HUES6 (cell line): ENCODE results near the gene GGACT.

Source experiments
- H3K27ac ChIP-seq: 2 replicates; pipeline ENCODE4 v1.7.0; 2013; ENCODE audit warnings: low read depth, mild to moderate bottlenecking, low read length, inconsistent platforms
- H3K27me3 ChIP-seq: 2 replicates; pipeline ENCODE4 v1.6.1; 2013; ENCODE audit warnings: low read length; ENCODE audit not compliant: control insufficient read depth, insufficient read depth
- H3K36me3 ChIP-seq: 2 replicates; pipeline ENCODE4 v1.6.1; 2013; ENCODE audit warnings: low read length; ENCODE audit not compliant: control insufficient read depth, insufficient read depth
- H3K4me1 ChIP-seq: 2 replicates; pipeline ENCODE4 v1.6.1; 2013; ENCODE audit warnings: low read length; ENCODE audit not compliant: control insufficient read depth, insufficient read depth
- H3K4me3 ChIP-seq: 2 replicates; pipeline ENCODE4 v1.5.1; 2013; ENCODE audit warnings: low read depth, low read length
- H3K9ac ChIP-seq: one replicate; pipeline ENCODE4 v1.6.1; 2013; ENCODE audit warnings: mild to moderate bottlenecking, low read length
- H3K9me3 ChIP-seq: 2 replicates; pipeline ENCODE4 v1.6.1; 2013; ENCODE audit warnings: low read depth, low read length; ENCODE audit not compliant: control insufficient read depth, insufficient read depth

The GGACT gene

GRCh38 chr13:100573121-100573520 is 15.5 kb downstream of the GGACT start:
- H3K27me3 ChIP-seq, result no peaks in the 10 kb centered on the region
- no peak overlapping the region for H3K9ac ChIP-seq

DNA sequence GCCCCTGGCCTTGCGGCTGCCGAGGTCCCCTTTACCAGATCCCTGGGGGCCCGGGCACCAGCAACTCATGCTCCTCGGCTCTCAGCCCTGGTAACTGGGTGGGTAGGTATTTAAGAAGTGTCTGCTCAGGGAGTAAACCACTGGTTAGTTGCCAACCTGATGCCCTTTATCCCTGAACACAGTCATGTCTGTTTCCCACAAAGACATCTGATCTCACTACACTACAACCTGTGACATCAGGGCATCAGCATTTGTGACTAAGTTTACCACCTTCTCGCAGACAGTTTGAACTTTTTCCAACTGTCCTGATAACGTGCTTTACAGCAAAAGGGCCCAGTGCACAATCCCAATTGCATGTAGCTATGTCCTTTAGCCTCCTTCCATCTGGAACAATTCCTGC is 22.0 kb downstream of the GGACT start:
- Histone ChIP-seq H3K27ac (no peak overlapping the region), H3K27me3 (no peaks in the 10 kb centered on the region), H3K9ac (no peak overlapping the region), H3K9me3 (peaks cover 23% of the 10 kb centered on the region), H3K4me3 (no peak overlapping the region), H3K36me3 (0 out of 2 replicates have a peak, but pooled peaks cover 3% of the 10 kb centered on the region), H3K4me1 (no peaks in the 10 kb centered on the region)

More at GRCh38 chr13:100573121-100573520, 15.5 kb downstream of the GGACT start:
- Histone ChIP-seq H3K4me3 (no peak overlapping the region), H3K4me1 (no peaks in the 10 kb centered on the region), H3K36me3 (no peaks in the 10 kb centered on the region), H3K9me3 (peaks cover 13% of the 10 kb centered on the region), H3K27ac (no peak overlapping the region)

DNA sequence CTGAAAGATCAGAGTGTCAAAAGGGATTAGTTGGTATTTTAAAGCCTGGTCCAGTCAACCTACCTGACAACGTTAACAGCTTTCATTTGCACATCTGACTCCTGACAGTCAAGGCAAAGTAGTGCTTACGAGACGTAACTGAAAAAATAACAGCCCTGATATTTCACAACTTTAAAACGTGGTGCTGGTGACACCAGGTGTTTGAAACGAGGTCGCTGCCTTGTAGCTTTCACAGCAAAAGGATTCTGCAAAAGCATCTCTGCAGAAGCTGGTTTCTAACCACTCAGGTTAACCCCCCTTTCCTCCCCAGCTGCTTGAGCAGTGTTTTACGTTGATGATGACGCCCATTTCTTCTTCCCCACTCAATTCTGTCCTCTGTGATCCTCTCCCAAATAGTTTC is 23.3 kb downstream of the GGACT start:
- Histone ChIP-seq H3K4me3 (no peak overlapping the region), H3K36me3 (0 out of 2 replicates have a peak, but pooled peaks cover 3% of the 10 kb centered on the region), H3K9me3 (peaks cover 23% of the 10 kb centered on the region), H3K9ac (no peak overlapping the region), H3K27ac (no peak overlapping the region), H3K27me3 (no peaks in the 10 kb centered on the region), H3K4me1 (no peaks in the 10 kb centered on the region)

DNA sequence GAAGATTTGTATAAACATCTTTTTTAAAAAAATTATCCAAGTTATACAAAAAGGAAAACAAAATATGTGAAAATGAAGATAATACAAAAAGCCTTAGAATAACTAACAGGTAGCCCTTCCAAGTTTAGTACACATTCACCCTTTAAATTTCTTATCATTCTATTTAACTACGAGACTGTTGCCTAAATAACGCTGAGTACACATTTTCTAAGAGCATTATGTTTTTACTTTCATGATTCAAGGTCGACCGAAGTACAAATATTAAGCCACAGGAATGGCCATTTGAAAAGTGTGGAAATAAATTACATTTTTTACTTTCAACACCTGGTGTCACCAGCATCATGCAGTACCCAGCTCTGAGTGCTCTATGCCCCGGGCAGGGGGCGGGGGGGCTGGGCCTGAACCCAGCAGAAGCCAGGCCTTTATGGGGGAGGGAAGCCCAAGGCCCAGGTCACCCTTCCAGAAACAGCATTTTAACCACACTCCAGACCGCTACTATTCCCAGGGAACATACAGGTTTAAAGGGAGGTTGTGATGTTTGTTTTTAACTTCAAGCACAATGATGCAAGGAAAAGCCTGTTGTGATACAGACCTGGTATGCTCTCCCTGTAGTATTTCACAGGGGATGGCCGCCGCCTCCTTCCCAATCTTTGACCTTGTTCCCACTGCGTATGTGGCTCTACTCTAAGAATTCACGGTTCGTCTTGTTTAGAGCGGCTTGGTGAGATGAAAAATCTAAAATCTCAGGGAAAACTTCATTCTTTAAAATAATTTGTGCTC is 24.0 kb downstream of the GGACT start:
- no peak overlapping the region for H3K9ac ChIP-seq
- H3K4me3 ChIP-seq, result no peak overlapping the region
- no peak overlapping the region for H3K27ac ChIP-seq
- no peaks in the 10 kb centered on the region for H3K4me1 ChIP-seq
- H3K9me3 ChIP-seq, result peaks cover 23% of the 10 kb centered on the region
- no peaks in the 10 kb centered on the region for H3K27me3 ChIP-seq
- H3K36me3 ChIP-seq, result 0 out of 2 replicates have a peak, but pooled peaks cover 3% of the 10 kb centered on the region

DNA sequence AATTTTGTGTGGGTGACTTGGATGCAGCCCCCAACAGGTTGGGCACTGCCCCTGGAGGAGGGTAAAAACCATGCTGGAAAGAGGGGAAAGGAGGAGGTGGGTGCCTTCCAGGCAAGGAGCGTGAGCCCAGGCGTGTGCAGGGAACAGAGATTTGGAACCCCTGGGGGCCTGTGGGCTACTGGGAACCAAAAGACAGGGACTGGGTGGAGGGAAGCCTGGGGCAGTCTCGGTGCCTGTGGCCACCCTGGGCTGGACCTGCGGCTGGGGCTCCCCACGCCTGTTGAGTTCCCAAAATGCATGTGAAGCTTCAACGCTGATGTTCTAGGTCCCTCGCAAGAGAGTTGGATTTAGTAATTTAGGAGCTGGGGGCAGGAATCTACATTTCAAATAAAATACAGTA is 24.8 kb downstream of the GGACT start:
- Histone ChIP-seq H3K36me3 (0 out of 2 replicates have a peak, but pooled peaks cover 3% of the 10 kb centered on the region), H3K27me3 (no peaks in the 10 kb centered on the region), H3K4me3 (no peak overlapping the region), H3K4me1 (no peaks in the 10 kb centered on the region), H3K9ac (no peak overlapping the region), H3K9me3 (peaks cover 16% of the 10 kb centered on the region), H3K27ac (no peak overlapping the region)

DNA sequence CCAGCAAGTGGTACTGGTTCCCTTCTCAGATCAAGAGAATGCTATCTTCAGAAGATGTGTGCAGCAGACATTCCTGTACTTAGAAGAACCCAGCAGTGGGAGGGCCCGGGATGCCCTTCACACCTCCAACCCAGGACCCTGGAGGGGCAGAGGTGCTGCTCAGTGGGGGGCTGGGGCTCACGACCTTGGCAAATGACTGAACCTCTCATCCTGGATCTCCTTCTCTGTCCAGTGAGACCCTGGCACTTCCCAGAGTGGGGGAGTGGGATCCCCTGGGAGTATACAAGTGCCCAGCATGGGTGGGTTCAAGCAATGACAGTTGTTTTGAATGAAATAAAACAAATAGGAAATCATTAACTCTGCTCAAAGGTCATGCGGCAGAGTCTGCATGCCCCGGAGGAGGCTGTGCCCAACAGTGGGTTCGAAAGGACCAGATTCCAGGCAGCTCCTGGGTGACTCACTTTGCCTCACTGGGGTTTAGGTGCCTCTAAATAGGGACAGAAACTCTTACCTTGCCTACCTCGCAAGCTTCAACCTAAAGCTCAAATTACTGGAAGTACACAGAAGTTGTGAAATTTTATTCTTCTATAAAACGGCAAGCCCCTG is 26.9 kb downstream of the GGACT start:
- H3K9ac ChIP-seq, result no peak overlapping the region
- H3K27me3 ChIP-seq, result no peaks in the 10 kb centered on the region
- 0 out of 2 replicates have a peak, but pooled peaks cover 3% of the 10 kb centered on the region for H3K36me3 ChIP-seq
- no peaks in the 10 kb centered on the region for H3K4me1 ChIP-seq
- H3K27ac ChIP-seq, result no peak overlapping the region
- peaks cover 10% of the 10 kb centered on the region for H3K9me3 ChIP-seq
- no peak overlapping the region for H3K4me3 ChIP-seq

DNA sequence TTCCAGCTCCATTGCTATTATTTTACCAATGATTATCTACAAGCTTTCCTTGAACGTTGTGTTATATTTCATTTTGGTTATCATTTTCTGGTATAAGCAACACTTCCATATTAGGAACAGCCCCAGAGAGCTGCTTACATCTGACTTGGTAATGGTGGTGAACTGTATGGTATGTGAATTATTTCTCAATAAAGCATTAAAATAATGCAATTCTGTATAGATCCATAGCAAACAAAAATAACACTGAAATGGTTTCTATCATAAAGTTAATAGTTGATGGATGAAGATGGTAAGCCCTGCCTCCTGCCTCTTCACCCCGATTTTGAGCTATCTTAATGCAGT is 27.5 kb downstream of the GGACT start:
- Histone ChIP-seq H3K9ac (no peak overlapping the region), H3K4me3 (no peak overlapping the region), H3K36me3 (0 out of 2 replicates have a peak, but pooled peaks cover 3% of the 10 kb centered on the region), H3K27ac (no peak overlapping the region), H3K27me3 (no peaks in the 10 kb centered on the region), H3K9me3 (peaks cover 8% of the 10 kb centered on the region), H3K4me1 (no peaks in the 10 kb centered on the region)

- Histone ChIP-seq H3K27ac (no peak overlapping the region), H3K4me3 (no peak overlapping the region)
These were observed 28.0 kb downstream of the GGACT start for GRCh38 chr13:100560498-100561157.

GRCh38 chr13:100559886-100560285 is 28.7 kb downstream of the GGACT start:
- Histone ChIP-seq H3K36me3 (no peaks in the 10 kb centered on the region), H3K9me3 (no peaks in the 10 kb centered on the region), H3K27me3 (no peaks in the 10 kb centered on the region), H3K9ac (no peak overlapping the region), H3K27ac (no peak overlapping the region), H3K4me1 (no peaks in the 10 kb centered on the region), H3K4me3 (no peak overlapping the region)

More at GRCh38 chr13:100560498-100561157, 28.0 kb downstream of the GGACT start:
- H3K36me3 ChIP-seq, result no peaks in the 10 kb centered on the region
- H3K9ac ChIP-seq, result no peak overlapping the region
- no peaks in the 10 kb centered on the region for H3K4me1 ChIP-seq
- H3K9me3 ChIP-seq, result peaks cover 3% of the 10 kb centered on the region
- no peaks in the 10 kb centered on the region for H3K27me3 ChIP-seq

DNA sequence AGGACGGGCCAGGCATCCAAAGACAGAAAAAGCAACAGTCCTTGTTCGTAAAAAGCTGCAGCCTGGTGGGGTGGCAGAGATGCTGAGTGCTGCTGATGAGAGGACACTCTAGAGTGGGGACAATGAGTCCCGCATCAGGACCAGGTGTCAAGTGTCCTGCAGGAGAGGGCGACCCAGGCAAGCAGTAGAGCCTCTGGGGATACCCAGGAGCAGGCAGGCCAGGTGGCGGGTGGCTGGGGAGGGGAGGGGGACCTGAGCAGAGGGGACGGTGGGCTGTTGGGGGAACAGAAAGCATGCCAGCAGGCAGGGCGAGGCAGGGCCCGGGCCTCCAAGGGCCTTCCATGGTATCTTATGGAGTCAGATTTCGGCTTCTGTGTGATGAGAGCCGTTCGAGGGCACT is 35.8 kb downstream of the GGACT start:
- peaks cover 3% of the 10 kb centered on the region; the same call in 1 of the 2 replicates for H3K4me1 ChIP-seq
- H3K27ac ChIP-seq, result no peak overlapping the region
- no peak overlapping the region for H3K9ac ChIP-seq
- no peak overlapping the region for H3K4me3 ChIP-seq
- no peaks in the 10 kb centered on the region for H3K9me3 ChIP-seq
- no peaks in the 10 kb centered on the region for H3K36me3 ChIP-seq
- H3K27me3 ChIP-seq, result no peaks in the 10 kb centered on the region

DNA sequence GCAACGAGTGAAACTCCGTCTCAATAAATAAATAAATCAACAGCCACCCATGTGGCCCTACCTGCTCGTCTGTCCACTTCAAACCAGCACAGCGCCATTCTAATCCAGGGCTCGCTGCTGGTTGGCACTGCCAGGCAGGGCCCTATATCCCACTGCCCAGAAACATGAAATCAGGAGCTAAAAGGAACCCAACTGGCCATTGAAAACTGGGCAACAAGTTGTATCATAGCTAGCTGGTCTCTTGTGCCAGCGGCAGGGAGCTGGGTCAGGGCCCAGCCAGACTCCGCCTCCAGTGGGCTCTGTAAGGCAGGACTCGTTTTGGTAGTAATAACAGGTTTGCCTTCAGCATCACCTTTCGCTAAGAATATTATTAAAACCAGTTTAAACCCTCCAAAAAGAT is 39.3 kb downstream of the GGACT start:
- no peaks in the 10 kb centered on the region for H3K36me3 ChIP-seq
- no peak overlapping the region for H3K27ac ChIP-seq
- H3K9me3 ChIP-seq, result no peaks in the 10 kb centered on the region
- H3K4me3 ChIP-seq, result no peak overlapping the region
- H3K27me3 ChIP-seq, result no peaks in the 10 kb centered on the region
- no peak overlapping the region for H3K9ac ChIP-seq
- H3K4me1 ChIP-seq, result peaks cover 3% of the 10 kb centered on the region; the same call in 1 of the 2 replicates
